Hippocampal formation (tissue), 2 donors: ENCODE data around the gene WDR19.
A peak's percentile ranks its signal among the peaks of the same experiment; 100 is the strongest.

ENCODE experiments used
- DNase-seq, 2 donors: peaks; one replicate each; lab custom pipeline; 2025; lab: John Stamatoyannopoulos, UW

WDR19 gene

GRCh38 chr4:39303871-39304270 lies 121.5 kb downstream of the WDR19 start:
- DNase-seq: no peak

DNA sequence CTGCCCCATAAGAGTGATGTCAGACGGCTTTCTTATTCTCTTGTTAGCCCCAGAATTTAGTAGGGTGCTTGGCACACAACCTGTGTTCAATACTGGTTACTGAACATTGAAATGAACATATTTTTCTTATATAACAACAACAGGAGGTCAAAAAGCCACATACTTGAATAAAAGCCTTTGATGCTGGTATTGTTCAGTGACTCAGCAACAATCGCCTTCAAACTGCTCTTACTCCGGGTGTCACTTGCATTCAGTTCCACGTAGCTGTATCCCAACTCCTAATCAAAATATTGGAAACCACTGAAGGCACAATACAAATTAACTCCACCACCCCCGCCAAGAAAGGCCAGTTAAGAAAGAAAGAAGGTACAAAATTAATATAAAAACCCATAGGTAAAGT lies 122.3 kb downstream of the WDR19 start:
- no peak for DNase-seq

GRCh38 chr4:39305912-39306677 lies 123.8 kb downstream of the WDR19 start:
- DNase-seq: no peak

GRCh38 chr4:39308611-39309010 lies 126.3 kb downstream of the WDR19 start:
- no peak for DNase-seq

DNA sequence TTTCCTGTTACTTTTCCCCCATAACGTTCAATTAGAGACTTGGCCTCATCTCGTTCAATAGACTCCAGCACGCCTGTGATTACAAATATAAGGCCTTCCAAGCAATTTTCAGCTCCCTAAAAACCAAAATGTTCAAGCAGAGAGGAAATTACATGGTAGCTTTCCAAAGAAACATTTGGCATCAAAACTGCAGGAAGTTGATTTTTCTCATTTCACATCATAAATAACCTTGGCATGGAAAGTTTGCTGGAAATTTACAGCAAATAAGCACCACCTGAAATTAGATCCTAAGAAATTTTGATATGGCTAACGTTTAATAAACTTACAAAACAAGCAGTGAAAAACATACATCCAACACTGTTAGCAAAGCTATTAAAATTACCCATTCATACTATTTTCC lies 130.5 kb downstream of the WDR19 start:
- DNase-seq: no peak

- DNase-seq: no peak
Measured at GRCh38 chr4:39319676-39320075, 137.3 kb downstream of the WDR19 start.

DNA sequence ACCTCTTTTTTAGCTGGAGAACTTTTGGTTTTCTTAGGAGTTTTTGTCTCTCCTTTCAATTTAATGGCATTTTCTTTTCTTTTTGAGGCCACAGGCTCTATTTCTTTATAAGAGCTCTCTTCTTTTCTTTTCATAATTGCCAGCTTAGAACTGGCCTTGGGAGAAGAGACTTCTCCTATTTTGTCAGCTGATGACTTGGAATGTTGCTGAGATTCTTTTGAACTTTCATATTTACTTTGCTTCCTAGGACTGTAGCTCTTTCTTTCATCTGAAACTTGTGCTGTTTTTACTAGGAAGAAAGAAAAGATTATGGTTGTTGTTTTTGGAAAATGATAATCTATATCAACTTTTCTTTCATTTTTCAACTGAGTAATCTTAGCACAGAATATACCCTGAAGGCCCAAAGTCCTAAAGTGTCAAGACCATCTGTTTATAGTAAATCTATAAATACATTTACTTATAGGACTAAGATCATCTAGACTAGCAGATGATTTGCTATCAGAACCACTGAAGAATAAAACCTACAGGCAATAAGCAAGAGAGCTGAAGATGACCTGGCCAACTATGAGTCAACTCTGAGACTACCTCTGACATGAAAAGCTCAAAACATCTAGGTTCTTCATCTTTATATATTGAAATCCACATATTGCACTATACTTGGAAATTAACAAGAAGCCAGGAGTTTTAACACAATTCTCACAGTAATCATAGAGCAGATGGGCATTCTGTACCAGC lies 138.2 kb downstream of the WDR19 start:
- no peak for DNase-seq

DNA sequence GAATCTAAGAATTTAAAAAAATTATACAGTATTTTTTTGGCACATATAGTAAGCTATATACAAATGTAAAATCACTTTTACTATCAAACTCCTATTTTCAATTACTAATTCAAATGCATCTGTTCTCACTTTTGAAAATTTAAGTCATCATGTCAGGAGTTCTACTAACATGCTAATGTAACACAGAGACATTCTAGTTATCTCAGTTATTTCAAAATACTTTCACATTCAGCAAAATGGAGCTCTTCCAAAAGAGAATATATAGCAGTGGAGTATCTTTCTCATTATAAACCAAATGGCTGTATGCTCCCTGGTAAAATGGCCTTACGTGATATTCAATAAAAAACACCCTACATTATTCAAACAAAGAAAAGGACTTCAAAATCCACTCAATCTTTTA lies 141.5 kb downstream of the WDR19 start:
- DNase-seq: no peak

DNA sequence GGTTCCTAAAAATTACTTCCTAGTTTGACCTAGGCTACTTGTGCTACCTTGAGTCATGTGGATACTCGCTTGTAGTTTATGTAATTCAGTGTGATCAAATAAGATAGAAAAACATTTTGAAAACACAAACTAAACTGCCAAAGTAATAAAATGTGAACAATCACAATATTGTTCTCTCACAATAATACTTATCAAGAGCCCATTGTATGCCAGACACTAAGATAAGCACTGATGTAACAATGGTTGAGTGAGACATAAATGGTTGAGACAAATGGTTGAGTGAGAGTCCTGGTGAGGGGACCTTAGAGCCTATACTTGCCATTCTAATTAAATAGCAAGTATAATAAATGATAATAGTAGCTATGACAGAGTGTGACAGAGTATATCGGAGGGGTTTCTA lies 142.1 kb downstream of the WDR19 start:
- peak in 1 of 2 donors; percentile 71 for DNase-seq

DNA sequence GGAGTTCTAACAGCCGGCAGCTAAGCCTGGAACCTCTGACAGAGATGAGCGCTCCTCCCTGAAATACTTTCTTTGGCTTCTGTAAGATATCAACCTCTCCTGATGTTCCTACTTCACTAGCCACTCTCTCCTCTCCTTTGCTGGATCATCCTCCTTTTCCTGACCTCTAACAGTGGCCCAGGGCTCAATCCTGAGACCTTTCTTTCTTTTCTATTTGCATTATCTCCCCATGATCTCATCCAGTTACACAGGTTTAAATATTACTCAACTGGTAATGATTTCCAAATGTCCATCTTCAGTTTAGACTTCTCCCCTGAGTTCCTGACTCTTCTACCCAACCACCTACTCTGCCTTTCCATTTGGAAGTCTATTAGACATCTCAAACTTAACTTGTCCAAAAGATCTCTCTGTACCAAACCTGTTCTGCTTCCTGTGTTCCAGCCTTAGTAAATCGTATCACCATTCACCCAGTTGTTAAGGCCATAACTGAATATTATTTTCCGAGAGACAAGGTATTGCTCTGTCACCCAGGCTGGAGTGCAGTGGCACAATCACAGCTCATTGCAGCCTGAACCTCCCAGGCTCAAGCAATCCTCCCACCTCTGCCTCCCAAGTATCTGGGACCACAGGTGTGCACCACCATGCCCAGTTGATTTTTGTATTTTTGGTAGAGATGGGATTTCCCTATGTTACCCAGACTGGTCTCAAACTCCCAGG lies 142.7 kb downstream of the WDR19 start:
- no peak for DNase-seq

- DNase-seq: no peak
Measured at GRCh38 chr4:39326468-39326977, 144.2 kb downstream of the WDR19 start.

DNA sequence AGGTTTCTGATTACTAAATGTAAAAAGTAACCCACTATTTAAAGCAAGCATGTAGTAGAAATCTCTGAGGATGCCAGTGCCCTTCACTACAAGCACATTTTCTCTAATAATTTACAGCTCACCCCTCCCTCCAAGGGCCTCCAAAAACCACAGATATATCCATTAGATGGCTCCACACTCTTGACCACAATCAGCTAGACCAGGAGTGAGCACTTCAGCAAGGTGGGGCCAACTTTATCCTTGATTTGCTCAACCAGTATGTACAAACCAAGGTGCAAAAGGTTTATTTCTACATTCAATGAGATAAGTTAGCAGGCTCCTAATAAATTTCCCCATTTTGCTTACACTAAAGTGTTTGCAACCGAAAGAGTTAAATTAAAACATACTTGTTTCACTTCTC lies 148.0 kb downstream of the WDR19 start:
- DNase-seq: no peak

- DNase-seq: no peak
Measured at GRCh38 chr4:39331191-39331590, 148.9 kb downstream of the WDR19 start.
